Measurements from ENCODE around the gene NPR1.

DNA sequence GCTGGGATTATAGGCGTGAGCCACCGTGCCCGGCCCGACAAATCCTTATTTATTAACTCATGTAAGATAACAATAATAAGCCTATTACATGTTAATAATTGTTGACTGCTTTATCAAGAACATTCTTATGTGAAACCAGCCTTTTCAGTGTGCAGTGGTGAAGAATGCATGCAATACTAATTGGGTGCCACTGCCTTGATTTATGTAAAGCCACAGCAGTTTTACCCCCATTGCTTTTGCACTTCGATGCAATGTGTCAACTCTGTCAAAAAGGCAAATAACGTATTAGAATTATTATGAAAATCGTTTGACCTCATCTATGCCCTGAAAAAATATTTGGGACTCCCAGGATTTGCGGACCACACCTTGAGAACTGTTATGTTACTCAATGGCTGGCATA, 18.3 kb downstream of the NPR1 start:
- no peak for TF ChIP-seq POLR2A (IDR thresholded peaks at IDR 0.05)
- TF ChIP-seq, protein P1, sequence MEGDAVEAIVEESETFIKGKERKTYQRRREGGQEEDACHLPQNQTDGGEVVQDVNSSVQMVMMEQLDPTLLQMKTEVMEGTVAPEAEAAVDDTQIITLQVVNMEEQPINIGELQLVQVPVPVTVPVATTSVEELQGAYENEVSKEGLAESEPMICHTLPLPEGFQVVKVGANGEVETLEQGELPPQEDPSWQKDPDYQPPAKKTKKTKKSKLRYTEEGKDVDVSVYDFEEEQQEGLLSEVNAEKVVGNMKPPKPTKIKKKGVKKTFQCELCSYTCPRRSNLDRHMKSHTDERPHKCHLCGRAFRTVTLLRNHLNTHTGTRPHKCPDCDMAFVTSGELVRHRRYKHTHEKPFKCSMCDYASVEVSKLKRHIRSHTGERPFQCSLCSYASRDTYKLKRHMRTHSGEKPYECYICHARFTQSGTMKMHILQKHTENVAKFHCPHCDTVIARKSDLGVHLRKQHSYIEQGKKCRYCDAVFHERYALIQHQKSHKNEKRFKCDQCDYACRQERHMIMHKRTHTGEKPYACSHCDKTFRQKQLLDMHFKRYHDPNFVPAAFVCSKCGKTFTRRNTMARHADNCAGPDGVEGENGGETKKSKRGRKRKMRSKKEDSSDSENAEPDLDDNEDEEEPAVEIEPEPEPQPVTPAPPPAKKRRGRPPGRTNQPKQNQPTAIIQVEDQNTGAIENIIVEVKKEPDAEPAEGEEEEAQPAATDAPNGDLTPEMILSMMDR (IDR thresholded peaks at IDR 0.05 in 8 of 11, conservative IDR thresholded peaks at IDR 0.05 in 3 of 11), result no peak
